Measurements from ENCODE around the gene ST3GAL6.

Gene ST3GAL6

DNA sequence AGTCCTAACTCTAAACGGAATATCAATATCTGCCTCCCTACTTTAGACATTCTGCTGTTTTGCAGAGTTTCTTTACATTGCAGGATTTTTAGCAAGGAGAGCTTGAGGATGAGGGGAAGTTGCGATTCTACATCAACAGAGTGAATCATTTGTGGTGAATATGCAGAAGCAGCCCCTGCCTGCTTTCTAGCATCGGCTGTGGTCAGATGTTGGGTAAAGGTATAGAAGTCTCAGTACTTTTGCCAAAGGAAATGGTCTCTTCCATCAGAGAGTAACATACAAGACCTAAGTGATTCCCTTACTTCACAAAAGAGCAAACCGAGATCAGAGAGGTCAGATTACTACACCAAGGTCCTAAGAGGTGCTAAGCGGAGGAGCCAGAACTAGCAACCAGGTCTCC, 15.2 kb downstream of the ST3GAL6 start:
- DNase-seq = no peak

DNA sequence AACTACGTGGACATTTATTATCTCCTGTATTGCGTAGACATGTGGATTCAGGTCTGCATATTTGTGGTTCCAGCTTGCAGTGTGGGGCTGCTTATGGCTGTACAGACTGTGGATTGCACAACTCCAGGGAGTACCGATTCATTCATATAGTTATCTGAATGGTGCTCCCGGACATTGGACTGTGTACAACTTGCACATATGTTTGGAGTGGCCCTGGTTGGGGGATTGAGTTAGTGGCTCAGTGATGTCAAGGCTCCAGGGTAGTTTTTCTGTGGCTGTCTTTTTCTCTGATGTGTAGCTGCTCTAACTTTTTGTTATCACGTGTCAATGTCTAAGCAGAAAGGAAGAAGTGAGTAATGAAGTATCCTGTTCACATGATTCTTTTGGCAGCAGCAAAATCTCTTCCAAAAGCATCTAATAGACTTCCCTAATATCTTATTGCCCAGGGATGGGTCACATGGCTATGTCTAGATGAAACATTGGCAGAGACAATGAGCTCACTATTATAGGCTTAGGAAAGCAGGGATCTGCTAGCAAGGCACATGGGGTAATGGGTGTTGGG, 15.8 kb downstream of the ST3GAL6 start:
- no peak for DNase-seq

DNA sequence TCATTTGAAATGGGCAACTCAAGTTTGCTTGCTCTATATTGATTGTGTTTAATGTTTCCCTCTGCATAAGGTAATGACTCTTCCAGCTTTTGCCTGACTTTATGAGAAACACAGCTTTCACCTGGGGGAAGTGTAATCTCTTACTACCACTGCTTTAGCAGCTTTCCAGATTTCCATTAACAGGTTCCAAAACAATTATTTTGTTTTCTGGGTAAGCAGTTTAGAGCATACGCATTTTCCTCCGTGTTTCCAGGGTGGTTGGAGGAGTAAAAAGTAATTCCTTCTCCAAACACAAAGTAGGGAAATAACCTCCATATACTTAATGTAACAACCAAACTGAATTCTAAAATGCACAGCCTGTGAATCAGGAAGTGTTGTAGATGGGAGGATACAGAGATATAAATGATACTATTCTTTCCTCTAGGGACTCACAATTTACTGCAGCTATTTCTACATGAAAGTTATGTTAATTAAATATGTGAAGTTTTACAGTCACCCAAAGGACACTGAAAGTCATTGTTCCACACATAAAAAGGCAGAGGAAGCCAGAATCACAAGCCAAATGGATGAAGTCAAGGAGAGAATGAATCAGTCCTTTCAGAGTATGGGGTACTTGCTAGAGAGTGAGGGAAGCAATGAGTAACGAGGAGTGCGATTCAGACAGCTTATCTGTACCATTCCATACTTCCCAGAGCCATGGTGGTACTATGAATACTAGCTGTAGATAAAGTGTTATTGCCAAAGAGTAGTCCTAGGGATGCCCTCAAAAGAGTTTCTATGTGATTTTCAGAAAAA, 16.6 kb downstream of the ST3GAL6 start:
- no peak for DNase-seq

DNA sequence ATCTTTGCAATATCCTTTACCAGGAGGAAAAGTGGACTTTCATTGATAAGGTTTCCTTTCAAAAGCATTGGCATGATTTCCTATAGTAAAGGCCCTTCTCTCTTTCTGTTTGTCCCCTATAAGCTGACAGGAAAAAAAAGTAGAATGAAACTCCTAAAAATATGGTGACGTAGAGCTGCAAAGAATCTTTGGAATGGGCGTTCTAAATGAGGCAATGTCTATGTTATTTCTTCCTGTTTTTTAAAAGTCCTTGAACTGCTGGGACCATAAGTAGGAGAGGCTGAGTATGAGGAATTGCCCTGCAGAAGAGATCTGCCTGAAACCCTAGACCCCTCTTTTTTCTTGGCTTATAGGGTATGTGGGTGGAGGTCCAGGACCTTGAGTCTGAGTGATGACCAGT, 17.2 kb downstream of the ST3GAL6 start:
- DNase-seq = no peak

DNA sequence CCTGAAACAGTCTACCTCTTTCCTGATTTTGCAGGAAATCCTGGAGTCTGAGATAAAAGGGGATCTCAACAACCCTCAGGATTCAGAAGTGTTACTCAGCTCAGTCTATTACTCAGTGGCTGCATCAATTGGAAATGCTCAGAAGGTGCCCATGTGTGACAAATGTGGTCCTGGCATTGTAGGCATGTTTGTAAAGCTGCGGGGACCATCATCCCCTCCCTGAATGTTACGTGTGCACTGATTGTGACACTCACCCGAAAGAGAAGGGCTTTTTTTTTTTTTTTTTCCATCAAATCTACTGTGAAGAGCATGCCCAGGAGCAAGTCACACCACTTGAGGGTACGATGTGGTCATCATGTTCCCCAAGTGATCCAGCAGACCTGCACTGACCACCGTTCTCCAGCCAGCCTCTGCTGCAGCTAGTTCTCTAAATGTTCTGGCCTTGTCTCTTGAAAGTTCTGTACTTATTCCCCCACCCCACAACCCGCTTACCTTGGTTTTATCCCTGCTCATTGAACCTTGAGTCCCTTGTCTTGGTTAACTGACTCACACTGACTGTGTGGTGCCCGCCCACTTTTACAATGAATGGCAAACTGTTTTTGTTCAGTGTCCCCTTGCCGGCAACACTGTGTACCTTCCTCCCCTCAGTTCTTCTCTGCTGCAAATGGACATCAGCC, 19.8 kb downstream of the ST3GAL6 start:
- DNase-seq = no peak

DNA sequence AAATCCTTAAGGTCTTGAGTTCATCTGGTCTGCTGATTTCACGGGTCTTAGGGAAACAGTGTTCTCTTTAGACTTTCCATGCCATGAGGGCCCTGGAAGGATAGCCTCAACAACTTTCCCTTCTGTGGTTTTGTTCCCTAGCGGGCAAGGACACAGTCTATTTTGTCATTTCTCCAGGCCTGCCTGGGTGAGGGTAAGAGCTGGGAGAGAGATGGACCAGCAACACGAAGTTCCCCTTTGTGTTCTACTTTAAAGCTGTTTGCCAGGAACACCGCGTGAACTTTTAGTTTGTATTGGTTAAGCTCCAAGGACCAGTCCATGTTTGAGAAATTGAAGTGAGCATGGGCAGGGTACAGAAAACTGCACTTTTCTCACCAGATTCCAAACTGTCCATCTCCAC, 20.9 kb downstream of the ST3GAL6 start:
- no peak for DNase-seq

DNA sequence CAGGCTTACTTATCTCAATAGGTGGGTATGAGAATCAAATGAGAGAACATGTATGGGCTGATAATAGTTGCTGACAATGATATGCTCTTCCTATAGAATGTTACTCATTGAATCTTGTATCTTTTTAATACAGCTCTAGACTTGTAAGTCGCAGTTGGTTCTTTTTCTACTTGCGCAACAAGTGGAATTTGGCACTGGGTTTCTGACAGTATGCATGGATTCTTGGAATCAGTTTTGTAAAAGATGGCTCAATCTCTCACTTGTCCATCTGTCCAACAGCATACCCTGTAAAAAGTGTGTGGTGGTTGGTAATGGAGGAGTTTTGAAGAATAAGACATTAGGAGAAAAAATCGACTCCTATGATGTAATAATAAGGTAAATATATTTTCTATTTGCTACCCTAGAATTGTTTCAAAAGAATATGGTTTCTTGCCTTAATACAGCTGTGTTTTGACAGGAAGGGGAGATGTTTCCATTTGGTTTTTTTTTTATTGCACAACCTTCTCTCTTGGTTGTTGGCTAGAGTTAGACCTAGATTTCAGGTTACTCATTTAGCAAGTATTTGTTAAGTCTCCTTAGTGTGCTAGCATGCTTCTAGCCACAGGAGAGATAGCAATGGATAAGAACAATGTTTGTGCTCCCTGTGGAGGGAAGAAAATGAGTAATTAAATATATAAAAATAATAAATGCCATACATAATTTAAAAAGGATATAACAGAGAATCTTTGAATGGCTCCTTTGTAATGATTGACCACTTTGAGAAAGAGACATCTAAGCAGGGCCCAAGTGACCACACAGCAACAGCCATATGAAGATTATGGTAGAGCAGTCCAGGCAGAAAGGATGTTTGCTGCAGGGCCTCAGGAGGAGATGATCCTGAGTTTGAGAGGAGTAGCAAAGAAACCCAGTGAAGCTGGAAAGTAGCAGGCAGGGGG, 21.8 kb downstream of the ST3GAL6 start:
- DNase-seq = no peak

DNA sequence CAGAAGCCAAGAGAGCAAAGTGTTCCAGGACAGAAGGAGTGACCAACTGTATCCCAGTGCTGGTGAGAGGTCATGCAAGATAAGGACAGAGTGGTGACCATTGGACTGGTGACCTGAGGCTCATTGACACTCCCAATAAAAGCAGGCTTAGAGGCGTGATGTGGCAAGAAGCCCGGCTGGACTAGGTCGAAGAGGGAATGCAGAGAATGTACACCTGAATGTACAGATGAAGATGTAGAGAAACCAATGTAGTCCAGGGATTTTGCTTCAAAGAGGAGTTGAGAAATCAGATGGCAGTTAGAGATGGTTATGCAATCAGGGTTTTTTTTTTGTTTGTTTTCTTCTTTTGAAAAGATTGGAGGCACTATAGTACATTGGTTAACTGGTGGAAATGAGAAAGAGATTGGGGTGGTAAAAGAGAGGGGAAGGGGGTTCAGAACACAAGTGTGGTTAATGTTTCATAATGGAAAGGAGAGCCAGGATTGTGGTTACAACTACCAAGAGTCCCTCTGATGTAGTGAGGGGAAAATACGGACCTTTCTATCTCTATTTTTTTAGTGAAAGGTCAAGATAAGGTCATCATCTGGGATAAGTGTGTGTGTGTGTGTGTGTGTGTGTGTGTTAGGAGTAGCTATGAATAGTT, 23.3 kb downstream of the ST3GAL6 start:
- no peak for DNase-seq

DNA sequence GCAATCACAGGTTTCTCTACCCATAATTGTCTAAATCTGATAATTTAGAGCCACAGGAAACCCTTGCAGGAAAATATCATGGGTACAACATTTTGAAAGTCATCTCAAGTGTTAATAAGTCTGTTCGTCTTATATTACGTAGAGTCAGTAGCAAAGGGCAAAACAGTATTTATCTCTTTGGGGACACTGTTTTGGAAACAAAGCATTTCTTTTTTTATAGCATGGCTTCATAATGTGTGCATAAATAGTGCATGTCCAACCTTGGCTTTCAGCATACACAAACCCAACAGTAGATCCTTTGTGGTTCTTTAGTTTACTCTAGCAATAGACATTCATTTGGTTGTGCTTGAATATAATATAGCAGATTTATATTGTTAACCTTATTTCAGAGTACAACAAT, 24.0 kb downstream of the ST3GAL6 start:
- no peak for DNase-seq

DNA sequence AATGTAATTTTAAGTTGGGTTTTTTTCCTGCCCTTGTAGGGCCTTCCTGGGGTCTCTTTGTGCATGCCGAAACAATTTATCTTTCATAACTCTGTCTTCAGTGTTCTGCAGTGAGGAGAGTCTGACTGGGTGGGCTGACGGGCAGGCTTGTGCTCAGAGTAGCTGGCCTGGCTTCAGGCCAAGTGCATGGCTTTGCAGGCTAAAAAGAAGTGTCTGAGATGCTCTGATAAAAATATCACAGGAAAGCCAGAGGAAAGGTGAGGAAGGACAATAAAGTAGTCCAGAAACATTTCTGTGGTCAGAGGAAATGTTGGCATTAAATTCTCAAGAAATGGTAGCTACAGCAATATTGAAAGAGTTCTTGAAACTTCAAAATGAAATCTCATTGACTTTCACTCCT, 25.5 kb downstream of the ST3GAL6 start:
- no peak for DNase-seq

DNA sequence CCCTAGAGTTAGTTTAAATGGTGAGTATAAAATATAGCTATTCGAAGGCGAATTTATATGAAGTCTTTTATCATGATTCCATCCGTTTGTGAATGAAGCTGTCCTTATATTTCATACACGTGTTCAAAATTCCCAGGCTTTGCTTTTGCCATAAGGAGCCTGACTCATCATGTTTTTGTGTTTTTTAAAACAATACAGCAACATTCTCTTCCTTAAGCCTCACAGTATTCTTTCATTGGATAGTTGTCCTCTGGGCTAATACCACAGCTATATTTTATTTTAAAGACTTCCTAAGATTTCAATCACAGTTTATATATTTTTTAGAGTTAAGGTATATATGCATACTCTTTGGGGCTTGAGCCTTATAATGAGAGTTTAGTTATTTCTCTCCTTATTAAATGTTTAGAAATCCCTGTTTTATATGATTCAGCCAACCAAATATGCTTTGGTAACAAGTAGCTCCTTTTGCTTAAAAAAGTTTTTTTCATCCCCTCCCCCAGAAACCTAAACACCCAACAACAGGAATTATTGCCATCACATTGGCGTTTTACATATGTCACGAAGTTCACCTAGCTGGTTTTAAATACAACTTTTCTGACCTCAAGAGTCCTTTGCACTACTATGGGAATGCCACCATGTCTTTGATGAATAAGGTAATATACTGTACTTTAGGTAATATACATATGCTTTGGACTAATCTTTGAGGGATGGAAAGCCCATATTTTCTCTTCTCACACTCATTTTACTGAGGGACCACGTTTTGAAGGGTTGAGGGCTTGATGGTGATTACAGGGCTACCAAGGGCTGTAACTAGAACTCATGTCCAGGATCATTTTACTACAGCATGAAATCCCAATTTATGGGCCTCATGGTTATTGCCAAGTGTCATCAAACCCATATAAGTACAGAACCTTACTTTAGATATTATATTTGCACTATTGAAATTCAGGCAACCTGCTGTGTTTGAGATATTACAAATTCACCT, 28.5 kb downstream of the ST3GAL6 start:
- no peak for DNase-seq

DNA sequence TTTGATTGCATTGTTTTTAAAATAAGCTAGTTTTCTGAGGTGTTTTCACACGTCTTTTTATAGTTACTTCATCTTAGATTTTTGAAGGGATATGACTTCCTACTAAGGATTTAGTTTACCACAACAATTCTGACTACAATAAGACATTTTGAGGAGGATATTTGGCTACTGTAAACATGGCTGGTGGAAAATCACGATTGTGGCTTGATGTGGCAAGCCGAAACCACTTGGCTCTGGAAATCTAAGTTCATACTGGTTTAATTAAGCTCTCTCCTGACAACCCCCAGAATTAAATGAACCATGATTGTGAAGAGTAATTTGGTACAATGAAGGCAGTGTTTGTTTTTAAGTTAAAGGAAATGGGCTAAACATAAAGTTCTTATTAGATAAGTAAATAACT, 30.8 kb downstream of the ST3GAL6 start:
- no peak for DNase-seq

DNA sequence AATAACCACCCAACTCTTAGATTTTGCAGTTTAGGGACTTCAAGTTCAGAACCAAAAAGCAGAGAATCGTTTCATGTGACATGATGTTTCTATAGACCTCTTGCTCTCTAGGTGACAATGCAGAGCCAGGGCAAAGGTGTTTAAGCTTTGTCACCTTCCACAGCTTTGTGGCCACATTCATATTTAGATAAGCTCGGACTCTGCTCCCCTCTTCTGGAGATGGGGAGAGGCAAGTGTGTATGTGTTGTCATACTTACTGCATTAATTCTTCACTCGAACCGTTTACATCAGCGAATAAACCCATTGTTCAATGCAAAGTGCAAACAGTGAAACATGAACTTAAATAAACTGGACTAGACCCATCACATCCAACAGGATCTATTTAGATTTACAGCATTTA, 33.2 kb downstream of the ST3GAL6 start:
- DNase-seq = no peak

DNA sequence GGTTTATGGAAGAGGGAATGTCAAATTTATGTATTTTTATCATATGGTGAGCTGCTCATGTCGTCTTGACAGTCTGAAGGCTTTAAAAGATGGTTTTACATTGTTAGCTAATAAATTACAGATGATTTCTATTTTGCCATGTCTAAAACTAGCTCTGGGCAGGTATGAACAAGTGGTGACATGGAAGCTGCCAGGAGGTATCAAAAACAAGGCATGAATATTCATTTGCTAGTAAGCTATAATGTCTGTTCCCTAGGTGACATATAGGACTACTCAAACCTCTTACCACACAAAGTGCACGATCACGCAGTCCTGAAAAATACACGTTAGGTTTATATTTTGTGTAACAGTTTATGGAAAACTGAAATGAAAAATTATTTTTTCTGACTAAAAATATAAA, 34.8 kb downstream of the ST3GAL6 start:
- no peak for DNase-seq

DNA sequence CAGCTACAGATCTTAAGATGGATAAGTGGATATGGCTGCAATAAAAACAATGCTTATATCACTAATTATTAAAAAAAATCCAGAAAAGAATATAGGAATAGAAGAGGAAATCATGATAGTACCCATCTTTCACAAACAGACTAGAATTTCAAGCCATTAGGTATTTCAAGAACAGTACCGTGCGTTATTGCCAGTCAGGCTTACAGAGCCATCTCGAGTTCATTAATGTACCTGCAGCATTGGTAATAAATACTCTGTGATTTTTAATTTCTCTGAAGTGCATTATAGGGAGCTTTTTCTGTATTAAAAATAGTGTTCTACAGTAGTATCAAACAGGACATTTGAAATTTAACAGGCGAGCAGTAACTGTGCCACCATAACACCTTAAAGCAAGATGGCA, 35.7 kb downstream of the ST3GAL6 start:
- DNase-seq = no peak

DNA sequence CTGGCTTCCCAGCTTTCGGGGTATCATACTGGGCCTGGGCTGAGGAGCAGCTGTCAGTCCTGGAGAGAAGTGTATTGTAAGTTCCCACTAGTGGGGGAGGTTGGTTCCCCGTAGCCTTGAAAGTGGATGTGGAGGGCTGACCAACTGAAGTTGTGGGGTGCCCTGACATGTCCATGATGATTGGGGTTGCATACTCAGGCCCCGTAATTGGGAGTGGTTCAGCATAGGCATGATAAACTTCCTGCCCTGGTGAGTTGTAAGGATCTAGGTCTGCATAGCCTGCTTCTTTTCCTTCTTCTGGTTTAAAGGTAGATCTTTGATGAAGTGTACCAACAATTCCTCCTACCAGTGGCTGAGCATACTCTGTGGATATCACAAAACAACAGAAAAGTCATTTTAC, 36.3 kb downstream of the ST3GAL6 start:
- no peak for DNase-seq

DNA sequence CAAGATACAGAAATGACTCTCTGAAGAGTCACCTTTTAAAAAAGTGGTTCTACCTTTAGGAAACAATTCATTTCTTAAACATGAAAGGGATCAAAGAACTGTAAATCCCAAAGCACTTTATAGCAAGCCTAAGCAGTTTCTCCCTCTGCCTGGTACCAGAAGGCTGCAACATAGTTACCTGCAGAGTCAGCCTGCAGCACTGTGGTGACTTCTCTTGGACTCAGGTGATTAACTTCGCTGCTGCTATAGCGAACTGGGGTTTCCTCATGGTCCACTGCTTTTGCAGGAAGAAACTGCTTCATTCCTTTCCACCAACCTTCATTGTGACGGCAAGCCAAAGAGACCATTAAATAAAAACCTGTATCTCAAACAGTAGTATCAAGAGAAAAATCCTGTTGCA, 37.3 kb downstream of the ST3GAL6 start:
- DNase-seq = no peak

DNA sequence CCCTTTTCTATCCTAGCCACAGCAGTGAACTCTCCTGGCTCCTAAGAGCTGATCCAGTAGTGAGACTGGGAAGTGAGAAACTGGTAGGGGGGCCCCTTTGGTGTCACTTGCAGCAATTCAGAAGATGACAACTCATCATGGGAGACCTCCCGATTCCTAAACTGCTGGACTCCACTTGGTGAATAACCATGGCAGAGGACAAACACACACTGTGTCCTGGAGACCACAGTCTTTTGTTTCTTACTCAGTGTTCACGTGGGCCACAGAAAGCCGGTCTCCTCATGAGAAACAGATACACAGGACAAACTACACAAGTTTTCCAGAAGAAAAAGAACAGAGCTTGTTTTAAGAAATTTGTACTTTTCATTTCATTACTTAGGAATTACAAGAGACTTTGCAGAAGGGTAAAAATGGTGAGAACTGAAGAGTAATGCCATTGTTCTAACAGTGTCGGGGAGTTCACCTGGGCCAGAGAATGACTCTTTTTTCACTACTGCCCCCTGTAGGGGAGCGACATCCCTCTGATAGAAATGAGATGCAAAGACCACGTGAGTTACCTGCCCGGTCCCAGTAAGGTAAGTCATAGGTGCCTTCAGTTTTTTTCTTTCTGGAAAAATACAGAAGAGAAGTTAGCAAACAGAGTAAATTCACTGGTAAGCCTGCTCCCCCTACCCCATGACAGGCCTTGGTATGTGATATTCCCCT, 38.1 kb downstream of the ST3GAL6 start:
- DNase-seq = no peak

DNA sequence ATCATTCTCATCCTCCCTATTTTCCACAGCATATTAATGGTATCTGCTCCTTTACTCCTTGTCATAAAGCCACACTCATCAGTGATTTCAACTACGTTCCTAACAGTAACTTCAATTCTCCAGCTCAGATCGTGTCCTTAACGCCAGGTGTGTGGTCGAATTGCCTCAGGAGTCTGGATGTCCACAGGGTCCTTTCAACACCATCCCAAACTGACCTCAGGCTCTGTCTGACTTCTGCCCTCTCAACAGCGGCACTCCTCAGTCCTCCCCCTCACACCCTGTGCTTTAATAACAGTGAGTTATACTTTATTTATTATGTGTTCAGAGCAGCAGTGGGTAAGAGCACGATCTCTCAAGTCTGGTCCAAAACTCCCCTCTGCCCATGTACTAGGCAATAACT, 42.4 kb downstream of the ST3GAL6 start:
- no peak for DNase-seq

DNA sequence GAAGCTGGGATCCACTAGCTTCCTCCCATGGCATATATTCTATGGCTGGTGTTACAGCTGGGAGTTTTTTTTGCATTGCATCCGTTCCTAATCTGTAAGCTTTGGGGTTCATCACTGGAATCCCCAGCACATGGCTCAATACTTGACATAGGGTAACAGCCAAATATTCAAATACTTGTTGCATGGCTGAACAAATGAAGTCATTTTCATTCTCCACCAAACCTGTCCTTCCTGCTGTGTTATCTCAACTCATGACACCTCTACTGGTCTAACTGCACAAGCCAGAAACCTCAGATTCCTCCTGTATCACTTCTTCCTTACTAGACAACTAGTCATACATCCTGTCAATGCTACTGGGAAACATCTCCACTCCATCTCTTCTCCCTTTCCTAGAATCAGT, 43.4 kb downstream of the ST3GAL6 start:
- DNase-seq = no peak

DNA sequence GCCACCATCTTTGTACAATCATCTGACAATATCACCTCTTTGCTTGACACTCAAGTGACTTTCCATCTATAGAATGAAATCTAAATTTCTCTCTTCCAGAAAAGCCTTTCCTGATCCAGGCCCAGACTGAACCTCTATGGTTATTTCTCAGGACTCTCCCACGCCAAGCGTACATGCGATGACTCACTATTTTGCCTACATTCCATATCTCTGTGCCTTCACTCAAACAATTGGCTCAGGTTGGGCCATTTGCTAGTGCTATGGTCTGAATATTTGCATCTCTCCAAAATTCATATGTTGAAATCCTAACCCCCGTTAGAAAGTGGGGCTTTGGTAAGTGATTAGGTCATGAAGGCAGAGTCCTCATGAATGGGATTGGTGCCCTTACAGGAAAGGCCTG, 43.9 kb downstream of the ST3GAL6 start:
- no peak for DNase-seq
